Testis (tissue), 2 donors: ENCODE results near the gene FOSB.

Source experiments
- CTCF ChIP-seq, 3 experiments: fragments of 450-650 bp in 2 of 3; fragments of 200-600 bp in 1 of 3; sonication (generic) in 1 of 3; IDR thresholded peaks; one replicate each; pipeline ENCODE4 v1.5.1; 2016 to 2019; ENCODE audit warnings: antibody characterized with exemption in 3 of 3, mild to moderate bottlenecking in 2 of 3, moderate library complexity in 1 of 3
- POLR2A ChIP-seq: fragments of 450-650 bp; IDR thresholded peaks from one replicate; pipeline ENCODE4 v1.6.1; 2017; ENCODE audit warnings: antibody characterized with exemption, mild to moderate bottlenecking, moderate library complexity

GRCh38 chr19:45477713-45478453 lies 10.1 kb downstream of the FOSB start:
- TF ChIP-seq CTCF (IDR thresholded peaks at IDR 0.05) (no peak), POLR2A (no peak)
